GM10847 (cell line): ENCODE results near the gene HOXB6.

Experiments
- POLR2A ChIP-seq: IDR thresholded peaks from 2 replicates; pipeline ENCODE4 v1.6.1; 2011; ENCODE audit not compliant: insufficient read length; ENCODE audit errors: extremely low read depth

Gene HOXB6

GRCh38 chr17:48639136-48639535 lies 34.4 kb upstream of the HOXB6 start:
- TF ChIP-seq POLR2A = no peak

DNA sequence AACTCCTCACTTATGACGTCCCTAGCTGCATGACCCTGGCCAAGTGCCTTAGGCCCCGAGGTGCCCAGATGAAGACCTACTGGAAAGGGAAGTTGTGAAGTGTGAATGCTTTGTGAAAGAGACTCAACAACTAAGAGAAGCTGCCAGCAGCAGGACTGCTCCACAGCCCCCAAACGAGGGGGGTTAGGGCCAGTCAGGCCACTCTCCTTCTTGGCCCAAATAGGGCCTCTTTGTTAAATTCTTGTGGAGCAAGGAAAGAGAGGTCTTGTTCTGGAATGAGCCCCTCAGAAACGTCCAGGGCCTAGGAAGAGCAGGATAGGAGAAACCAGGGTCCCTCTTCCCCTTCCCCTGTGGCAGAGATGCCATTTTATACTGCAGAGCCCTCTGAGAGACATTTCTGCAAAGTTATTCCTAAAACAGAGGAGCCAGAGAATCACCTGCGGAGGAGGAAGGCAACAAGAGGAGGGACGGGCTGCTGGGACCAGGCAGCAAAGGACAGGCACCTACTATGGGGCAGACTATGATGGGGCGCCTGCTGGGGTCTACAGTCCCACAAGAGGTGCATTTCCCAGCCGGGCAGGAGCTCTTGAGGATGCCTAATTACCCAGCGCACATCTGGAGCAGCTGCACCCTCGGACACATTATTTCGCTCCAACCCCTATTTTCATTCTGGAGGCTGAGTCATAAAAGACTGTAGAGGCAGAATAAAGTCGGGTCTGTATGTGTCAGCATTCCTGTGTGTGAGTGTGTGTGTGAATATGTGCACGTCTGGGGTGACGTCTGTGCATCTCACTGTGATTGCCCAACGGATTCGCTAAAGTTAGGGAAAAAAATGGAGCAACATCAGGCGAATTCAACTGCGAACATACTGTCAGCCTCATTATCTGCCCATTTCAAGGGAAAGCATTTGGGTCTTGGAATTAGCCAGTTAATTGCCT lies 32.8 kb upstream of the HOXB6 start:
- TF ChIP-seq POLR2A = no peak

- no peak for TF ChIP-seq POLR2A
Measured at GRCh38 chr17:48636177-48637018, 31.6 kb upstream of the HOXB6 start.

- no peak for TF ChIP-seq POLR2A
Measured at GRCh38 chr17:48634493-48635208, 29.9 kb upstream of the HOXB6 start.

DNA sequence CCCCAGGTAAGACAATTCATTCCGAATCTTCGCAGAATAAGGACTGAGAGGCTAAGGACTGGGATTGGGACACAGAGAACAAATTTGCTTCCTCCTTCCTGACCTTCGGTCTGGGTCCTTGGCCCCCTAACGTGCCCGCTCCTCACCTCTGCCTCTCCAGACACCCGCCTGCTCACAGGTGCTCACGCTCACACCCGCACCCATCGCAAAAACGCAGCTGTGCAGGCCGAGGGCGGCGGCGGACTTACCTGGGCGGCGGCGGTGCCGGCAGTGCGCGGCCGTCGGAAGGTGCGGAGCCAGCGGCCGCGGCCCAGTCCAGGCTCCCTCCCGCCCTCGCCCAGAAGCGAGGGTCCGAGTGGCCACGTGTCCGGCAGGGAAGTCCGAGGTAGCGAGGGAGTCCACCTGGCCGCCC lies 28.5 kb upstream of the HOXB6 start:
- TF ChIP-seq POLR2A = no peak

DNA sequence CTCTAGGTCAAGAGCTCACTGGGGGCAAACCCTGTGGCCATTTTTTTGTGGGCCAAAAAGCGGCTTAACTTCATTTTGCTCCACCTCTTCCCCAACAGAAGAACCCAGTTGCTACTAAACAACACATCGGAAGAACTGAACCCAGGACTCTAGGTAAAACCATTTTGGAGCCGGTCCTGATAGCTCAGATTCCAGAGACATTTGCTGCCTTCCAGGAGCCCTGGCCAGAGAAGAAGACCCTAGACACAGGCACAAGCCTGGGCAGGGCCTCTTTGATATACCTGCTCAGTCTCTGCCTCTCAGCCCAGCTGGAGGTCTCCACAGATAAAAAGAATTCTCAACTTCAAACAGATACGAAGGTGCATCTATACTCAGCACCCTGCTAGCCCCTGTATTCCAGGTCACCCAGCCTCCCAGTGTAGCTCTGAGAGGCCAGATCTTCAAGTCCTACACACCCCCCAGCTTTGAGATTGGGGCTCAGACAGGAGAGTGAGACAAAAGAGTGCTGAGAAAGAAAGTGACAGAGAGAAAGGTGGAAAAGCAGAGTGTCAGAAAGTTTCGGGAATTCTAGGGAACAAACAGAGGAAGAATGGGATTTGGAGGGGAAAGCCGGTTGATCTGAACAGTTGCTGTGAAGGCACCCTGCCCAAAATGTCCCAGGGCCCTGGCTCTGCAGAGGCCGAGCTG lies 27.9 kb upstream of the HOXB6 start:
- TF ChIP-seq POLR2A = no peak

- no peak for TF ChIP-seq POLR2A
Measured at GRCh38 chr17:48631693-48632578, 27.1 kb upstream of the HOXB6 start.

DNA sequence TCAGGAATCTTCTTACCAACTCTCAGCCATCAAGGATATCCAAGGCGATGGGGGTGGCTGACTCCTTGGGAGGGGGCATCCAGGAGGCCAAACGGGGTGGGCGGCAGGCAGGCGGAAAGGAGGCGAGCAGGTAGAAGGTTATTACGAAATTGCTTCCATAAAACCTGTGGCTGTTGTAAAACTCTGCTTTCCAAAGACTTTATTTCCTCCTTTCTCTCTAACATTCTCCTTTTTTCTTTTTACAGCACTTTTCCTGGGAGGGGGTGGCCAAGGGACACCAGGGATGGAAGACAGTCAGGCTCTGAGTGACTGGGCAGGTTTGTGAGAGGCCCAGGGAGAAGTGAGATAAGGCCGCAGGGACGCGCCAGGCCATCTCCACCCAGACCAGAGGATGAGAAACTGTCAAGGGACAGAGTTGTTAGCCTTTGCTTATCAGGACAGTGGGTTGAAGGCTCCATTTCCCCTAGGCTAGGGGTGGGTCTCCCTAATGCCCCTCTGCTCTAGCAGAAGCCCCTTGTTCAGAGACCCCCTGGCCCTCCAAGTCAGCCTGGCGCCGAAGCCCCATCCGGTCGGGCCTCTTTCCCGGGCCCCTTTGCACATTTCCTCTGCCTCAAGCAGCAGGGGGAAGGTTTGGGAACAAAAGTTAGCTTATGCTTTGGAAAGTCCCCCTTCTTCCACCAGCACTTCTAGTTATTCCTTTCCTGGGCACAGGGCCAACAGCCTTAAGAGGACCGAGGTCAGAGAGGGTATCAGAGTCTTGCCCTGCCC lies 26.3 kb upstream of the HOXB6 start:
- no peak for TF ChIP-seq POLR2A

DNA sequence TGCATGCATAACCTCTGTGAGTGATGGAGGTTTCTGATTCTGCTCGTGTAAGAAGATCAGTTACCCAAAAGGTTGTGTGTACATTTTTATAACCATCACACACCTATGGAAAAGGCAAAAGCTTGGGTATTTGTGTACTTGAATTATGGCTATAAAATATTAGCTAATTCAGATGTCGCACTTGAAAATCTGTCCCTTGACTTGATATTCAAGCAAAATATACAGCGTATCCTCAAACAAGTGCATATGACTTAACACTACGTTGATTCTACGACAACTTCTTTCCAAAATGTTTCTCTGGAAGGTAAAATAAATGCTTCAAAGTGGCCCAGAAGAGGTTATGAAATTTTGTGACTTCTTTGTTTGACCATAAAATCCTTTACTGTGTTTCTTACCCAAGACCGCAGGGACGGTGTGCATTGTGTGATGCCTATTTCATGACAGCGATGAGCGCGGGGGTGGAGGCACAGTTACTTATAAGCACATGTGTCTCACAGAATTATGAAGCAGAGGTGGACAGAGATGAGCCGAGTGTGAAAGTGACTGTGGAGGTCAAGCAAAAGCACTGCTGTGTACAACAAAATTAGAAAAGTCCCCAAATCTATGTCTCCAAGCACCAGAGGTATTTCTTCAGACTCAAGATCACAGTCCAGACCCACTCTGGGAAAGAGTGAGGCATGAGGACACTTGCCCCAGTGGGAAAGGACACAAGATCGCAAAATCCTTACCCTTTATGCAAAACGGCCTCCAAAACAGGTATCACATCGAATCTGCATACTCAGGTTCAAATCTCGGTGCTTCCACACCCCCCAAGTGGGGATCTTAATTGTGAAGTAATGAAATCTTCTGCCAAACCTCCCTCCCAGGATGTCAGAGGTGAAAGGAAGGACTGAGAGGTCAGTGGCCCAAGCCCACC lies 25.5 kb upstream of the HOXB6 start:
- TF ChIP-seq POLR2A = no peak

- TF ChIP-seq POLR2A = no peak
Measured at GRCh38 chr17:48629411-48629759, 24.6 kb upstream of the HOXB6 start.

DNA sequence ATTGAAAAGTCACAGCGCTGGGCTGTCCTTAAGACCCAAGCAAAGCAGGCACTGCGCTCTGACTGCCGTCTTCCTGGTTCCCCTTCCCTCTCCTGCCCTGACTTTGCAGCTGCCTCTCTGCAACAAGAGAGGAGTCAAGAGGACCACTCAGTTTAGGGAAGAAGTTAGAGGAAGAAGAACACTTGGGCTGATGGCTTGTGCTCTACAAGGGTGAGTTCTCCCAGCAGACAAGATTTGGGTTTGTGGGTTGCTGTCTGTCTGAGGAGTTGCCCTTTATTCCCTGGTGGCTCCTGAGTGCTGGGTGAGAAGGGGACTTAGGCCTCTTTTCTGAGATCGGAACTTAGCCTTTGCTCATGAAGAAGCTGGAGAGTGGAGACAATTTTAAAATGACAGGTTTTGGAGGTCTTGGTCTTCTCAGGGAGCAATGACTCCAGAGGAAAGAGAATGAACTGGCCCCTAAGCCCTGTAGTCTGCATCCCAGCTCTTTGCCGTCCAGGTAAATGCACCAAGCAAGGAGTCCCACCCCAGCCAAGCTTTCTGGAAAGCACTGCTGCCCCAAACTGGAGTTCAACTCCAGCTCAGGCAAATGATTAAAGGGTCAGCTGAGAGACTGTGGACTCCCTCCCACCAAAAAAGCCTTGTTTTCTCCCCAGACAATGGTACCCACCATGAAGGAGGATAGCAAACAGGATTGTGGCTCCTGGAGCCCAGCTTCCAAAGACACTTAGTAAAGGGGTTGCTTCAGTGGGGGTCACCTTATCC lies 24.0 kb upstream of the HOXB6 start:
- no peak for TF ChIP-seq POLR2A

GRCh38 chr17:48627623-48628521 lies 23.1 kb upstream of the HOXB6 start:
- TF ChIP-seq POLR2A = no peak
